SK-N-SH (cell line): ENCODE data around the gene FDPS. TPM values are rescaled to one million over a fixed set of nuclear protein-coding genes. Genes with fewer than 3 reads are reported as not detected.

ENCODE experiments used
- CTCF ChIA-PET: fragments of 300-600, 350-600 bp; formaldehyde crosslinking; extraction: SDS; loops from one replicate; lab custom pipeline; 2021; lab: Yijun Ruan, JAX
- POLR2A ChIA-PET: fragments of 350-600 bp; sonication (Branson Sonifier 250); formaldehyde crosslinking; extraction: SDS; loops from one replicate; lab custom pipeline; 2020; ENCODE audit warnings: antibody characterized with exemption, inconsistent platforms; lab: Yijun Ruan, JAX
- DNase-seq: peaks from one replicate; pipeline ENCODE4 v3.0.0; 2012
- H2AFZ ChIP-seq: fragments of 200-600 bp; sonication (generic); 2 replicates; pipeline ENCODE4 v1.8.1; 2016; ENCODE audit warnings: antibody characterized with exemption, mild to moderate bottlenecking, low read depth
- H3F3A ChIP-seq: fragments of 200-600 bp; sonication (generic); replicated peaks from 2 replicates; pipeline ENCODE3; 2016; ENCODE audit warnings: antibody characterized with exemption, mild to moderate bottlenecking; ENCODE audit not compliant: insufficient read depth
- H3K27ac ChIP-seq, 2 experiments: fragments of 200-500 bp in 1 of 2; fragments of 200-600 bp in 1 of 2; sonication (Bioruptor generic) in 1 of 2; sonication (generic), shearing (Covaris generic) in 1 of 2; 2 replicates each; pipeline versions ENCODE4 v1.5.1 to v1.6.1; 2014 to 2016; ENCODE audit warnings: low read depth in 2 of 2, inconsistent platforms in 1 of 2, low read length in 1 of 2, mild to moderate bottlenecking in 1 of 2, mixed read lengths in 1 of 2
- H3K27me3 ChIP-seq: fragments of 200-600 bp; sonication (generic), shearing (Covaris generic); 2 replicates; pipeline ENCODE4 v1.6.1; 2016; ENCODE audit warnings: mixed run types; ENCODE audit not compliant: insufficient read depth
- H3K36me3 ChIP-seq, 2 experiments: fragments of 200-500 bp in 1 of 2; fragments of 200-600 bp in 1 of 2; sonication (Bioruptor generic) in 1 of 2; sonication (generic) in 1 of 2; replicated peaks in 1 of 2; 2 replicates each; pipeline versions ENCODE3 to v1.5.1; 2014 to 2016; ENCODE audit warnings: low read length in 1 of 2, mild to moderate bottlenecking in 1 of 2; ENCODE audit not compliant: insufficient read depth in 2 of 2, control insufficient read depth in 1 of 2
- H3K4me1 ChIP-seq, 2 experiments: fragments of 200-500 bp in 1 of 2; fragments of 200-600 bp in 1 of 2; sonication (Bioruptor generic) in 1 of 2; sonication (generic), shearing (Covaris generic) in 1 of 2; 2 replicates each; pipeline versions ENCODE4 v1.5.1 to v1.6.1; 2014 to 2016; ENCODE audit warnings: low read depth in 1 of 2, low read length in 1 of 2, mixed run types in 1 of 2; ENCODE audit not compliant: insufficient read depth in 2 of 2, control insufficient read depth in 1 of 2
- H3K4me2 ChIP-seq: fragments of 200-600 bp; sonication (generic), shearing (Covaris generic); 2 replicates; pipeline ENCODE4 v1.6.1; 2017; ENCODE audit warnings: mixed run types
- H3K4me3 ChIP-seq, 2 experiments: fragments of 200-500 bp in 1 of 2; fragments of 200-600 bp in 1 of 2; sonication (Bioruptor generic) in 1 of 2; sonication (generic), shearing (Covaris generic) in 1 of 2; 2 replicates each; pipeline versions ENCODE4 v1.5.1 to v1.8.1; 2014 to 2016; ENCODE audit warnings: low read depth in 2 of 2, inconsistent platforms in 1 of 2, low read length in 1 of 2, mild to moderate bottlenecking in 1 of 2, mixed read lengths in 1 of 2, moderate library complexity in 1 of 2
- H3K79me2 ChIP-seq: fragments of 200-600 bp; sonication (generic); 2 replicates; pipeline ENCODE4 v1.8.1; 2017; ENCODE audit warnings: mild to moderate bottlenecking; ENCODE audit not compliant: insufficient read depth
- H3K9ac ChIP-seq: fragments of 200-600 bp; sonication (generic); 2 replicates; pipeline ENCODE4 v1.6.1; 2017; ENCODE audit warnings: mixed run types
- H3K9me2 ChIP-seq: fragments of 200-600 bp; sonication (generic); 2 replicates; pipeline ENCODE4 v1.6.1; 2017; ENCODE audit warnings: mixed run types
- H3K9me3 ChIP-seq: fragments of 200-600 bp; sonication (generic); 2 replicates; pipeline ENCODE4 v1.6.1; 2017; ENCODE audit warnings: mixed run types, mild to moderate bottlenecking, moderate library complexity
- H4K20me1 ChIP-seq: fragments of 200-600 bp; sonication (generic); 2 replicates; pipeline ENCODE4 v1.6.1; 2017; ENCODE audit warnings: mild to moderate bottlenecking, mixed run types; ENCODE audit not compliant: insufficient read depth
- CHD2 ChIP-seq: fragments of 150-350 bp; IDR thresholded peaks from 2 replicates; pipeline ENCODE4 v1.6.1; 2018; ENCODE audit warnings: low read length; ENCODE audit not compliant: partially characterized antibody
- ELF1 ChIP-seq: IDR thresholded peaks from 2 replicates; pipeline ENCODE4 v1.4.0; 2012
- EP300 ChIP-seq, 2 experiments: IDR thresholded peaks; 2 replicates each; pipeline versions ENCODE4 v1.4.0 to v1.6.1; 2012; ENCODE audit warnings: borderline replicate concordance in 1 of 2, low read depth in 1 of 2, low read length in 1 of 2
- EZH2phosphoT487 ChIP-seq: fragments of 200-600 bp; sonication (generic); IDR thresholded peaks from 2 replicates; pipeline ENCODE4 v1.6.1; 2017; ENCODE audit warnings: low read depth, mixed run types, mild to moderate bottlenecking, antibody characterized with exemption, moderate library complexity, borderline replicate concordance
- FOSL2 ChIP-seq: IDR thresholded peaks from 2 replicates; pipeline ENCODE4 v1.4.0; 2012; ENCODE audit warnings: low read depth, mild to moderate bottlenecking, moderate library complexity, borderline replicate concordance
- FOXJ3 ChIP-seq: sonication (generic); formaldehyde crosslinking; IDR thresholded peaks from 2 replicates; pipeline ENCODE4 v1.5.1; 2020; ENCODE audit warnings: mild to moderate bottlenecking, missing genetic modification reagents
- GABPA ChIP-seq: IDR thresholded peaks from 2 replicates; pipeline ENCODE4 v1.4.0; 2012; ENCODE audit warnings: low read depth, mild to moderate bottlenecking
- GATA2 ChIP-seq: sonication (generic); formaldehyde crosslinking; IDR thresholded peaks from 2 replicates; pipeline ENCODE4 v1.5.0; 2020; ENCODE audit warnings: mild to moderate bottlenecking, missing genetic modification reagents
- MEF2A ChIP-seq: IDR thresholded peaks from 2 replicates; pipeline ENCODE4 v1.4.0; 2012; ENCODE audit warnings: low read depth, borderline replicate concordance
- NFIC ChIP-seq: IDR thresholded peaks from 2 replicates; pipeline ENCODE4 v1.4.0; 2012; ENCODE audit warnings: borderline replicate concordance
- POLR2AphosphoS5 ChIP-seq: IDR thresholded peaks from 2 replicates; pipeline ENCODE4 v1.6.1; 2012; ENCODE audit warnings: low read depth, low read length
- RAD21 ChIP-seq: IDR thresholded peaks from 2 replicates; pipeline ENCODE4 v1.6.1; 2012; ENCODE audit warnings: mild to moderate bottlenecking, low read length
- RCOR1 ChIP-seq: fragments of 150-350 bp; IDR thresholded peaks from 2 replicates; pipeline ENCODE4 v1.6.1; 2017; ENCODE audit warnings: antibody characterized with exemption, low read length
- RFX5 ChIP-seq: IDR thresholded peaks from 2 replicates; pipeline ENCODE4 v1.6.1; 2012; ENCODE audit warnings: mild to moderate bottlenecking, improper control_type of control experiment, low read length
- RXRA ChIP-seq: IDR thresholded peaks from 2 replicates; pipeline ENCODE4 v1.4.0; 2012; ENCODE audit warnings: low read depth, mild to moderate bottlenecking, borderline replicate concordance
- SMC3 ChIP-seq: IDR thresholded peaks from 2 replicates; pipeline ENCODE4 v1.6.1; 2012; ENCODE audit warnings: low read depth, low read length, improper control_type of control experiment
- TCF12 ChIP-seq: IDR thresholded peaks from 2 replicates; pipeline ENCODE4 v1.4.0; 2012
- TEAD4 ChIP-seq: IDR thresholded peaks from 2 replicates; pipeline ENCODE4 v1.4.0; 2012; ENCODE audit warnings: mild to moderate bottlenecking, borderline replicate concordance; ENCODE audit not compliant: insufficient read depth
- YY1 ChIP-seq: IDR thresholded peaks from 2 replicates; pipeline ENCODE4 v1.4.0; 2012; ENCODE audit warnings: low read depth, mild to moderate bottlenecking
- ZBTB33 ChIP-seq: IDR thresholded peaks from 2 replicates; pipeline ENCODE4 v1.4.0; 2012; ENCODE audit warnings: low read depth, borderline replicate concordance
- WGBS: methylation state at CpG from one replicate; pipeline ENCODE4 v1.1.6; 2017; ENCODE audit warnings: low lambda C conversion rate; 5-methylcytosine and 5-hydroxymethylcytosine counted together
- polyA plus RNA-seq, 3 experiments: library from polyadenylated mRNA; depleted of rRNA; stranded (reverse); fragments of >200 nt; gene quantifications; 2 replicates each; pipeline ENCODE4 v1.2.3, GENCODE V29; 2012
- TF ChIP-seq, protein P1 (sequence below): IDR thresholded peaks from 2 replicates; pipeline ENCODE4 v1.4.0; 2012; ENCODE audit warnings: low read depth
- TF ChIP-seq, protein P2 (sequence below): IDR thresholded peaks from 2 replicates; pipeline ENCODE4 v1.4.0; 2012; ENCODE audit warnings: low read depth, borderline replicate concordance

Gene FDPS
- polyA plus RNA-seq, 1 of the 3 experiments (the other 2 are of a cell fraction) = 126 TPM

- no peak for TF ChIP-seq GATA2
- TF ChIP-seq TCF12 = no peak
- TF ChIP-seq SMC3 = 0 out of 2 replicates have a peak, but pooled peaks have one; percentile 4
- TF ChIP-seq, all 33 proteins: peak for 2
Observed at GRCh38 chr1:155324717-155325602, 16.3 kb downstream of the FDPS start (continued).

- Histone ChIP-seq H3K4me1 (peaks cover 12 to 28% of the 10 kb centered on the region in 2 experiments), H3K9me3 (no peaks in the 10 kb centered on the region), H3K9me2 (no peaks in the 10 kb centered on the region), H3K79me2 (peaks cover 46% of the 10 kb centered on the region), H3K9ac (0 out of 2 replicates have a peak overlapping the region, but pooled peaks have one; percentile 85), H3K27me3 (no peaks in the 10 kb centered on the region), H2AFZ (no peak overlapping the region), H3K4me3 (peak overlapping the region; percentile 84 to 95; a peak in 2 of 4 replicates), H3F3A (peaks cover 24% of the 10 kb centered on the region), H4K20me1 (0 out of 2 replicates have a peak, but pooled peaks cover 5% of the 10 kb centered on the region), H3K27ac (no peak overlapping the region; a peak in 1 of 4 replicates), H3K36me3 (peaks cover 25 to 29% of the 10 kb centered on the region in 2 experiments), H3K4me2 (peak overlapping the region; percentile 97)
- CTCF ChIA-PET = interaction anchor here (0.8 to 11.6 kb wide), 6 partner anchors 11 to 178 kb away, joined by 3 to 184 read pairs (median 9); partner anchors contain the start of gene ENTREP3
- POLR2A ChIA-PET = no interaction called here
- no peak for DNase-seq
- TF ChIP-seq SMC3 (no peak), TCF12 (no peak), MEF2A (no peak), NFIC (no peak), RFX5 (no peak), EZH2phosphoT487 (no peak)
- WGBS = 98% methylated on average over 6 of the region's 6 CpGs
Observed at GRCh38 chr1:155325603-155325893, 16.9 kb downstream of the FDPS start.

GRCh38 chr1:155326020-155326526, 17.4 kb downstream of the FDPS start:
- DNase-seq = no peak
- Histone ChIP-seq H3K4me1 (peaks cover 12 to 26% of the 10 kb centered on the region in 2 experiments), H3K9ac (no peak overlapping the region), H3K27ac (no peak overlapping the region), H3K4me2 (peak overlapping the region; percentile 97; the same call in 1 of the 2 replicates), H3K9me3 (no peaks in the 10 kb centered on the region), H3K79me2 (peaks cover 42% of the 10 kb centered on the region), H4K20me1 (0 out of 2 replicates have a peak, but pooled peaks cover 5% of the 10 kb centered on the region), H3K27me3 (no peaks in the 10 kb centered on the region), H3K9me2 (no peaks in the 10 kb centered on the region), H2AFZ (no peak overlapping the region), H3K36me3 (peaks cover 30 to 34% of the 10 kb centered on the region in 2 experiments), H3F3A (peaks cover 24% of the 10 kb centered on the region), H3K4me3 (no peak overlapping the region)
- POLR2A ChIA-PET = no interaction called here
- CTCF ChIA-PET = interaction anchor here (0.8 to 11.6 kb wide), 3 partner anchors 10 to 76 kb away, joined by 3 to 184 read pairs (median 19); partner anchors contain the start of gene ENTREP3
- WGBS = 94% methylated on average over 6 of the region's 6 CpGs
- TF ChIP-seq FOXJ3 (CRISPR knock-in tag) = no peak
- no peak for TF ChIP-seq RCOR1
- no peak for TF ChIP-seq EP300 (IDR thresholded peaks at IDR 0.05; ENCODE audit: borderline replicate concordance in 1 of 2, low read depth in 1 of 2, low read length in 1 of 2)
- TF ChIP-seq CHD2 = no peak
- no peak for TF ChIP-seq ZBTB33
- TF ChIP-seq, protein P1, sequence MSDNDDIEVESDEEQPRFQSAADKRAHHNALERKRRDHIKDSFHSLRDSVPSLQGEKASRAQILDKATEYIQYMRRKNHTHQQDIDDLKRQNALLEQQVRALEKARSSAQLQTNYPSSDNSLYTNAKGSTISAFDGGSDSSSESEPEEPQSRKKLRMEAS = no peak
- no peak for TF ChIP-seq TEAD4
- no peak for TF ChIP-seq RAD21
- TF ChIP-seq POLR2AphosphoS5 = no peak
- no peak for TF ChIP-seq ELF1
- TF ChIP-seq EZH2phosphoT487 = no peak
- no peak for TF ChIP-seq FOSL2
- TF ChIP-seq YY1 = no peak
- TF ChIP-seq, protein P2, sequence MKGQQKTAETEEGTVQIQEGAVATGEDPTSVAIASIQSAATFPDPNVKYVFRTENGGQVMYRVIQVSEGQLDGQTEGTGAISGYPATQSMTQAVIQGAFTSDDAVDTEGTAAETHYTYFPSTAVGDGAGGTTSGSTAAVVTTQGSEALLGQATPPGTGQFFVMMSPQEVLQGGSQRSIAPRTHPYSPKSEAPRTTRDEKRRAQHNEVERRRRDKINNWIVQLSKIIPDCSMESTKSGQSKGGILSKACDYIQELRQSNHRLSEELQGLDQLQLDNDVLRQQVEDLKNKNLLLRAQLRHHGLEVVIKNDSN = no peak
- no peak for TF ChIP-seq GABPA
- no peak for TF ChIP-seq RXRA
